Activated naive CD8-positive, alpha-beta T cell treated with anti-CD3 and anti-CD28 coated beads, Interleukin-2, amount 10 ng/mL, durations not matched to agents 7 days and 5 days (primary cell): ENCODE measurements around the gene PRDM16. TPM values are rescaled to one million over a fixed set of nuclear protein-coding genes. Genes with fewer than 3 reads are reported as not detected.

Experiments
- ATAC-seq: fragments of 150-1000 bp; cut with Tn5 transposase; one replicate; pipeline ENCODE4 v1.10.0; 2021; ENCODE audit warnings: low read depth, moderate library complexity
- POLR2A ChIA-PET: fragments of 350-600 bp; sonication (Branson Sonifier 250); formaldehyde crosslinking; loops from one replicate; lab custom pipeline; 2021; ENCODE audit warnings: antibody characterized with exemption; lab: Charles Lee
- DNase-seq: peaks from one replicate; pipeline ENCODE4 v3.0.0; 2021
- H3K27ac Mint-ChIP-seq: one replicate; pipeline ENCODE4 v1.8.0; 2022; ENCODE audit warnings: mild to moderate bottlenecking, mixed read lengths
- H3K27me3 Mint-ChIP-seq: one replicate; pipeline ENCODE4 v1.8.0; 2022; ENCODE audit warnings: mild to moderate bottlenecking, moderate library complexity, mixed read lengths
- H3K36me3 Mint-ChIP-seq: one replicate; pipeline ENCODE4 v1.8.0; 2021; ENCODE audit warnings: mild to moderate bottlenecking, mixed read lengths
- H3K4me1 Mint-ChIP-seq: one replicate; pipeline ENCODE4 v1.8.0; 2021; ENCODE audit warnings: mixed read lengths
- H3K4me3 Mint-ChIP-seq: one replicate; pipeline ENCODE4 v1.8.0; 2022; ENCODE audit warnings: mild to moderate bottlenecking, moderate library complexity, mixed read lengths
- H3K9me3 Mint-ChIP-seq: one replicate; pipeline ENCODE4 v1.8.0; 2021; ENCODE audit warnings: mixed read lengths
- total RNA-seq, 2 experiments: library from RNA; stranded (reverse); gene quantifications; one replicate each; pipeline ENCODE4 v1.2.3, GENCODE V29; 2021

PRDM16 gene
- total RNA-seq, 2 experiments from 2014 or later: not detected

GRCh38 chr1:3094863-3095780, 26.1 kb downstream of the PRDM16 start:
- Mint-ChIP-seq H3K4me1 (no peaks in the 10 kb centered on the region), H3K36me3 (no peaks in the 10 kb centered on the region), H3K9me3 (no peaks in the 10 kb centered on the region), H3K27ac (no peak overlapping the region), H3K4me3 (no peak overlapping the region), H3K27me3 (peaks cover 4% of the 10 kb centered on the region)
- POLR2A ChIA-PET: no interaction called here
- DNase-seq: no peak
- ATAC-seq: no peak

- Mint-ChIP-seq H3K27me3 (peaks cover 4% of the 10 kb centered on the region), H3K36me3 (no peaks in the 10 kb centered on the region), H3K4me1 (no peaks in the 10 kb centered on the region), H3K9me3 (no peaks in the 10 kb centered on the region), H3K4me3 (no peak overlapping the region), H3K27ac (no peak overlapping the region)
- ATAC-seq: no peak
- POLR2A ChIA-PET: no interaction called here
- DNase-seq: no peak
Measured at GRCh38 chr1:3096345-3096744, 27.3 kb downstream of the PRDM16 start.

GRCh38 chr1:3097231-3097630, 28.2 kb downstream of the PRDM16 start:
- POLR2A ChIA-PET: no interaction called here
- H3K27ac Mint-ChIP-seq: no peak overlapping the region
- H3K9me3 Mint-ChIP-seq: no peaks in the 10 kb centered on the region
- no peaks in the 10 kb centered on the region for H3K4me1 Mint-ChIP-seq
- no peak overlapping the region for H3K4me3 Mint-ChIP-seq
- no peak for DNase-seq
- no peaks in the 10 kb centered on the region for H3K36me3 Mint-ChIP-seq
- no peak for ATAC-seq
- H3K27me3 Mint-ChIP-seq: peaks cover 4% of the 10 kb centered on the region

DNA sequence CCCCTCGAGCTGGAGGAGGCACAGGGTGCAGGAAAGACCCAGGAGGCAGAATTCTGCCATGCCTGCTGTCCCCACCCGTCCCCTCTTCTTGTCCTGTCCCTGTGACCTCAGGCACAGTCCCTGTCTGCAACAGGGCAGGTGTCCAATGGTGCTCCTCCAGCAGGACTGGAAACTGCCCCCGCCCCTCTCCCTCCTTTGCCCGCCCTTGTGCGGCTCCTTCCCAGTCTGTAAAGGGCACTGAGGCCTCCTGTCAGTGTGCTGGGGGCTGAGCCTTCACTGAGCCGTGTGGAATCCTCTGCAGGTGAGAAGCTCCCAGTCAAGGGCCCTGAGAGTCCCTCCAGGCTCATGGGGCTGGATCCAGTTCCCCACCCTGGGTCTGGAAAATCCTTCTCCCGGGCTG, 28.9 kb downstream of the PRDM16 start:
- Mint-ChIP-seq H3K27me3 (peaks cover 4% of the 10 kb centered on the region), H3K36me3 (no peaks in the 10 kb centered on the region), H3K4me1 (no peaks in the 10 kb centered on the region), H3K27ac (no peak overlapping the region), H3K4me3 (no peak overlapping the region), H3K9me3 (no peaks in the 10 kb centered on the region)
- DNase-seq: no peak
- POLR2A ChIA-PET: no interaction called here
- ATAC-seq: no peak

DNA sequence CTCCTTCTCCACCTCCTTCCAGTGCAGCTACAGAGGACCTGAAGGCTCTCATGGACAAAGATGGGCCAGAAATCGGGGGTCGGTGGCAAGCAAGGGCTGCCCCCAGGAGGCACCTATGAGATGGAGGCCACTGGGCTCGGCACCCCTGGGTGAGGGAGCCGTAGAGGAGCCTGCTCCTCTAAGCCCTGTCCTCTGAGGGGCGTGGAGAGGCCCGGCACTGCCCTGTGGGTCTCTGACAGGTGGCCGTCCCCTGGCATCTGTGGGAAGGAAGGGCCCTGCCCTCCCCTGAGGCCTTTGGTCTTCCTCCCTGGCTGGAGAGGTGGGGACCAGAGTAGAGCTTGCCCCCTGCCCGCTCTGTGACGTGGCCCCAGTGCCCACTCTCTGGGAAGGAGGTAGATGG, 30.9 kb downstream of the PRDM16 start:
- Mint-ChIP-seq H3K9me3 (no peaks in the 10 kb centered on the region), H3K27ac (no peak overlapping the region), H3K4me1 (no peaks in the 10 kb centered on the region), H3K27me3 (peaks cover 2% of the 10 kb centered on the region), H3K36me3 (no peaks in the 10 kb centered on the region), H3K4me3 (no peak overlapping the region)
- DNase-seq: no peak
- ATAC-seq: no peak
- POLR2A ChIA-PET: no interaction called here

- POLR2A ChIA-PET: no interaction called here
- Mint-ChIP-seq H3K27ac (no peak overlapping the region), H3K4me1 (no peaks in the 10 kb centered on the region), H3K9me3 (no peaks in the 10 kb centered on the region), H3K4me3 (no peak overlapping the region), H3K27me3 (no peaks in the 10 kb centered on the region), H3K36me3 (no peaks in the 10 kb centered on the region)
- ATAC-seq: no peak
- DNase-seq: no peak
Measured at GRCh38 chr1:3101124-3101939, 32.3 kb downstream of the PRDM16 start.

DNA sequence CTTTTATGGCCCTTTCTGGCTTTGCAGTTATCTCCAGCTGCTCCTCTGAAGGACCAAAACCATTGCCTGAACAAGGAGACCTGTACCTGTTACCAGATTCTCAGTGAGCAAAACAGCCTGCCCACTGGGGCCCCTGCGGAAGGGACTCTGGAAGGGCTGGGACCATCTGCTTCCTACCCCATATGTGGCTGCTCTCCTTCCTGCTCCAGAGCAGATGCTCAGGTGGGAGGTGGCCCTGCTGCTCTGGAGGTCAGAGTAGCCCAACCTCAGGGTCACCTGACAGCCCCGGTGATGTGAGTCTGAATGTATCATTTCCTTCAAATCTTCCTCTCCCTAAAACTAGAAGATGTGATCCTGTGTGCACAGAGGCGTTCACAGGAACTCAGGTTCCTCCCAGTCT, 33.6 kb downstream of the PRDM16 start:
- no peak overlapping the region for H3K4me3 Mint-ChIP-seq
- DNase-seq: no peak
- H3K36me3 Mint-ChIP-seq: no peaks in the 10 kb centered on the region
- no peaks in the 10 kb centered on the region for H3K9me3 Mint-ChIP-seq
- POLR2A ChIA-PET: no interaction called here
- no peaks in the 10 kb centered on the region for H3K27me3 Mint-ChIP-seq
- ATAC-seq: no peak
- H3K27ac Mint-ChIP-seq: no peak overlapping the region
- no peaks in the 10 kb centered on the region for H3K4me1 Mint-ChIP-seq

DNA sequence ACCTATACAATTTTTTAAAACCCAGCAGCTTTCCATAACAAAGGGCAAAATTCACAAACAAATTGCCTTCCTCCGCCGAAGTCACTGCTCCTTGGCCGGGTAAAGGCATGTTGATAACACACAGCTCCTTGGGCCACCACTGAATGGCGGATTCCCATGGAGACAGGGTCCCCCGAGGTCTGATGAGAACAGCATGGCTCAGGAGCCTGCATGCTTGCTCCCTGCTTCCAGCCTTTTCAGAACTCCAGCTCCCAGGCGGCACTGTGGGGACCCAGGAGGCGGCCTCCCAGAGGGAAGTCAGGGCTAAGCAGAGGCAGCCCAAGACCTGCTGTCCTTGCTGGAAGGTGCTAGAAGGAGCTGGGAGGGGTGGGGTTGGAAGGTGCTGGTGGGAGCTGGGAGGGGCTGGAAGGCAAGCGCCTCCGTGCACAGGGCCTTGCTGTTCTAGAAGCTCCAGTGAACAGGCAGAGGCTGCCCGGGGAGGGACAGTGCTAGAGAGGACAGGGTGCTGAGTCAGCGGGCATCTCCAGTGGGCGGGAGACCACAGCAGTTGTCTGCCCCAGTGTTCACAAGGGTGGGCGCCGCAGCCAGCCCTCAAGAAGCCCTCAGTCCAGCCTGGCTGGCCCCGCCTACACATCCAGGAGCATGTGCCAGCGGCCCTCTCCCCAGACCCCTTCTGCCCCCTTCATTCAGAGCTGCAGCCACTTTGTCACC, 35.1 kb downstream of the PRDM16 start:
- Mint-ChIP-seq H3K27me3 (no peaks in the 10 kb centered on the region), H3K9me3 (no peaks in the 10 kb centered on the region), H3K4me3 (no peak overlapping the region), H3K36me3 (no peaks in the 10 kb centered on the region), H3K4me1 (no peaks in the 10 kb centered on the region), H3K27ac (no peak overlapping the region)
- ATAC-seq (no peak), DNase-seq (no peak)
- POLR2A ChIA-PET: no interaction called here

GRCh38 chr1:3105167-3105863, 36.3 kb downstream of the PRDM16 start:
- H3K4me3 Mint-ChIP-seq: no peak overlapping the region
- ATAC-seq (no peak), DNase-seq (no peak)
- H3K4me1 Mint-ChIP-seq: no peaks in the 10 kb centered on the region
- H3K9me3 Mint-ChIP-seq: no peaks in the 10 kb centered on the region
- H3K36me3 Mint-ChIP-seq: no peaks in the 10 kb centered on the region
- no peaks in the 10 kb centered on the region for H3K27me3 Mint-ChIP-seq
- H3K27ac Mint-ChIP-seq: no peak overlapping the region
- POLR2A ChIA-PET: no interaction called here

GRCh38 chr1:3106216-3106615, 37.2 kb downstream of the PRDM16 start:
- H3K27ac Mint-ChIP-seq: no peak overlapping the region
- H3K4me1 Mint-ChIP-seq: no peaks in the 10 kb centered on the region
- no peaks in the 10 kb centered on the region for H3K9me3 Mint-ChIP-seq
- no peaks in the 10 kb centered on the region for H3K36me3 Mint-ChIP-seq
- H3K27me3 Mint-ChIP-seq: no peaks in the 10 kb centered on the region
- POLR2A ChIA-PET: no interaction called here
- DNase-seq (no peak), ATAC-seq (no peak)
- no peak overlapping the region for H3K4me3 Mint-ChIP-seq

DNA sequence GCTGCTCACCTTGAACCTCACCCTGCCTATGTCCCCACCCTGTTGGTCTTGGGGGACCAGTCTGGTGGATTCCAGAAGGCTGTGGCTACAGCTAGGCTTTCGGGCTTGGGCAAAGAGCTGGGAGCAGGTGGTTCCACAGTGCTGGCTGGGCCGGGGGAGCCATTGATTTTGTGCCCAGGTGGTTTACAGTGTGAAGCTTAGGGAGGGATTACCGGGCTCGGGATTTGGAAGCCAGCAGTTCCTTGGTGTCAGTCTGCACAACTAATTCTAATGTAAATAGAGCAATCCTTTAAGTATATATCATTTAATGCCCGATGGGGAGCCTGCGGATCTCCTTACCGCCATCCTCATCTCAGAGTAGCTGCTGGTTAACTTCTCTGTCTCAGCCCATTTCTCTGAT, 38.2 kb downstream of the PRDM16 start:
- POLR2A ChIA-PET: no interaction called here
- ATAC-seq: no peak
- Mint-ChIP-seq H3K4me1 (no peaks in the 10 kb centered on the region), H3K27ac (no peak overlapping the region), H3K27me3 (no peaks in the 10 kb centered on the region), H3K9me3 (no peaks in the 10 kb centered on the region), H3K36me3 (no peaks in the 10 kb centered on the region), H3K4me3 (no peak overlapping the region)
- no peak for DNase-seq

GRCh38 chr1:3109355-3109754, 40.4 kb downstream of the PRDM16 start:
- DNase-seq: no peak
- no peak for ATAC-seq
- H3K27me3 Mint-ChIP-seq: no peaks in the 10 kb centered on the region
- no peaks in the 10 kb centered on the region for H3K36me3 Mint-ChIP-seq
- H3K4me3 Mint-ChIP-seq: no peak overlapping the region
- no peak overlapping the region for H3K27ac Mint-ChIP-seq
- no peaks in the 10 kb centered on the region for H3K4me1 Mint-ChIP-seq
- POLR2A ChIA-PET: no interaction called here
- no peaks in the 10 kb centered on the region for H3K9me3 Mint-ChIP-seq
